Ovary (tissue), 3 donors: ENCODE data around the gene CBX6.

Experiments used
- CTCF ChIP-seq, 3 donors: fragments of 450-650 bp in 2 of 3; fragments of 200-600 bp in 1 of 3; IDR thresholded peaks; one replicate each; pipeline versions ENCODE4 v1.5.1 to v1.8.0; 2016 to 2022; ENCODE audit warnings: antibody characterized with exemption in 3 of 3, mild to moderate bottlenecking in 1 of 3
- POLR2A ChIP-seq: fragments of 450-650 bp; IDR thresholded peaks from one replicate; pipeline ENCODE4 v1.6.1; 2017; ENCODE audit warnings: antibody characterized with exemption, mild to moderate bottlenecking, moderate library complexity
- donor health status: DM: no; HTN: no; CAD: no.

- no peak for TF ChIP-seq CTCF (IDR thresholded peaks at IDR 0.05)
- no peak for TF ChIP-seq POLR2A
These were observed 54.8 kb downstream of the CBX6 start for GRCh38 chr22:38817196-38817595.
